Epithelial cell of esophagus (primary cell): ENCODE results near the gene PBX4.

Experiments
- DNase-seq: peaks from one replicate; pipeline ENCODE4 v3.0.0; 2010; ENCODE audit warnings: low read depth
- H3K4me3 ChIP-seq: 2 replicates; pipeline ENCODE4 v1.5.1; 2011; ENCODE audit warnings: mild to moderate bottlenecking, low read length, control low read depth
- TF ChIP-seq, protein P1 (sequence below): IDR thresholded peaks from 2 replicates; pipeline ENCODE4 v1.5.1; 2011; ENCODE audit warnings: low read depth, mild to moderate bottlenecking, low read length, control low read depth, inconsistent platforms; ENCODE audit not compliant: insufficient read depth; ENCODE audit errors: missing control alignments

PBX4 gene

DNA sequence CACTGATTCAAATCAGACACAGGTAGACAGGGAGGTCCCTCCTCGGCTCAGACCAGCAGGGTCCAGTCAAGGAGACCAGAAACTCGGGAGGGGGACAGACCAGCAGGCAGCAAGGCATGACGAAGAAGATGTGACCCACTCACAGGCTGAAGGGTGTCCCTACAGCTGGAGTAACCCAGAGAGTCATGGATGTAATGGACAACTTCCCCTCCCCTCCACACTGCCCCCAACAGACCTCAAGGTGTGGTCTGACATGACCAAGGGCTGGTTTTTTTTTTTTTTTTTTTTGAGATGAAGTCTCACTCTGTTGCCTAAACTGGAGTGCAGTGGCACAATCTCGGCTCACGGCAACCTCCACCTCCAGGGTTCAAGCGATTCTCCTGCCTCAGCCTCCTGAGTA, 34.1 kb downstream of the PBX4 start:
- TF ChIP-seq, protein P1, sequence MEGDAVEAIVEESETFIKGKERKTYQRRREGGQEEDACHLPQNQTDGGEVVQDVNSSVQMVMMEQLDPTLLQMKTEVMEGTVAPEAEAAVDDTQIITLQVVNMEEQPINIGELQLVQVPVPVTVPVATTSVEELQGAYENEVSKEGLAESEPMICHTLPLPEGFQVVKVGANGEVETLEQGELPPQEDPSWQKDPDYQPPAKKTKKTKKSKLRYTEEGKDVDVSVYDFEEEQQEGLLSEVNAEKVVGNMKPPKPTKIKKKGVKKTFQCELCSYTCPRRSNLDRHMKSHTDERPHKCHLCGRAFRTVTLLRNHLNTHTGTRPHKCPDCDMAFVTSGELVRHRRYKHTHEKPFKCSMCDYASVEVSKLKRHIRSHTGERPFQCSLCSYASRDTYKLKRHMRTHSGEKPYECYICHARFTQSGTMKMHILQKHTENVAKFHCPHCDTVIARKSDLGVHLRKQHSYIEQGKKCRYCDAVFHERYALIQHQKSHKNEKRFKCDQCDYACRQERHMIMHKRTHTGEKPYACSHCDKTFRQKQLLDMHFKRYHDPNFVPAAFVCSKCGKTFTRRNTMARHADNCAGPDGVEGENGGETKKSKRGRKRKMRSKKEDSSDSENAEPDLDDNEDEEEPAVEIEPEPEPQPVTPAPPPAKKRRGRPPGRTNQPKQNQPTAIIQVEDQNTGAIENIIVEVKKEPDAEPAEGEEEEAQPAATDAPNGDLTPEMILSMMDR = no peak

DNA sequence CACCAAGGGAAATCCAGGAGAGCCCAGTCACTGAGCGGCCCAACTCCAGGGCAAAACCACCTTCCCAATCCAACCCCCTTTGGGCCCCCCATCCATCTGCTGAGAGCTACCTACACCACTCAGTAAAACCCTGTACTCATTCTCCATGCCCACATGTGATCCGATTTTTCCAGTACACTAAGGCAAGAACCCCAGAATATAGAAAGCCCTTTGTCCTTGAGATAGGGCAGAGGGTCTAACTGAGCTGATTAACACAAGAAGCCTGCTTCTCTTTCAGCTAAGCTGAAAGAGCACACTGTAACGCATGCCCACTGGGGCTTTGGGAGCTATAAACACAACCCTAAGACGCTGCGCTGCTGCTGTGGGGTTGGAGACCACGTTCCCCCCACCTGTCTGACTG, 36.0 kb downstream of the PBX4 start:
- no peak overlapping the region for H3K4me3 ChIP-seq
- no peak for DNase-seq
- TF ChIP-seq, protein P1 = no peak

More for the DNA sequence above, 34.1 kb downstream of the PBX4 start:
- no peak overlapping the region for H3K4me3 ChIP-seq
- DNase-seq = no peak

DNA sequence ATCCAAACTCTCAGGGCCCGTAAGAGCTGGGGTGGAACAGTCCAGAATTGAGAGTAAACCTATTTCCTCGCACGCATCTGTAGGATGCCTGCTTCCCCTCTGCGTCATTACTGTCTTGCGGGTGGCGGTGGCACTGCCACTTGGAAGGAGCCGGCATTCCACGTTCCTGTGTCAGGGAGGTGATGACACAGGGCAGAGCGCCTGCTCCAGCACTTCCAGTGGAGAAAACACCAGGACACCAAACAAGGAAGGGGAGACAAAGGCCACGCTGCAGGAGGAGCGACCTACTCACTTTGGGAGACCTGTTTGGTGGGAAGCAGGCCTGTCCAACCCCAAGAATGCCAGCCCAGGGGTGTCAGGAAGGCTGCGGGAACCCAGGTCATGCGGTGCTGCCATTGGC, 37.1 kb downstream of the PBX4 start:
- TF ChIP-seq, protein P1 = no peak
- DNase-seq = no peak
- H3K4me3 ChIP-seq = no peak overlapping the region

DNA sequence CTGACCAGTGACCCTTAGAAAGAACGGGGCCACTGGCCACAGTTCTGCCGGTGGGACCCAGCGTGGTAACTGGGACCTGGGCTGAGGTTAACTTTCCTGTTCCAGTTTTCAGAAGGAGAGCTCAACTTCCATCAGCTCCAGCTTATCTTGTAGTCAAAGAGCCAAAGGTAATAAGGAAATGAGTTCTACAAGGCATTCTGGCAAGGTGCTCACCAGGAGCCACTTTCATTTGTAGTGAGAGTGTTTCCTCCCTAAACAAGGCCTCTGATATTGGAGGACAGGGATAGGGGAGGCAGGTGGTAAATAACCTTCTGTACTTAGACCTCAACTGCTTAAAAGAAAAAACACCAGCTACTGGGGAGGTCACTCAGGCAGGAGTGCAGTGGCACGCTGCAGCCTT, 38.1 kb downstream of the PBX4 start:
- no peak for DNase-seq
- H3K4me3 ChIP-seq = no peak overlapping the region
- TF ChIP-seq, protein P1 = no peak

DNA sequence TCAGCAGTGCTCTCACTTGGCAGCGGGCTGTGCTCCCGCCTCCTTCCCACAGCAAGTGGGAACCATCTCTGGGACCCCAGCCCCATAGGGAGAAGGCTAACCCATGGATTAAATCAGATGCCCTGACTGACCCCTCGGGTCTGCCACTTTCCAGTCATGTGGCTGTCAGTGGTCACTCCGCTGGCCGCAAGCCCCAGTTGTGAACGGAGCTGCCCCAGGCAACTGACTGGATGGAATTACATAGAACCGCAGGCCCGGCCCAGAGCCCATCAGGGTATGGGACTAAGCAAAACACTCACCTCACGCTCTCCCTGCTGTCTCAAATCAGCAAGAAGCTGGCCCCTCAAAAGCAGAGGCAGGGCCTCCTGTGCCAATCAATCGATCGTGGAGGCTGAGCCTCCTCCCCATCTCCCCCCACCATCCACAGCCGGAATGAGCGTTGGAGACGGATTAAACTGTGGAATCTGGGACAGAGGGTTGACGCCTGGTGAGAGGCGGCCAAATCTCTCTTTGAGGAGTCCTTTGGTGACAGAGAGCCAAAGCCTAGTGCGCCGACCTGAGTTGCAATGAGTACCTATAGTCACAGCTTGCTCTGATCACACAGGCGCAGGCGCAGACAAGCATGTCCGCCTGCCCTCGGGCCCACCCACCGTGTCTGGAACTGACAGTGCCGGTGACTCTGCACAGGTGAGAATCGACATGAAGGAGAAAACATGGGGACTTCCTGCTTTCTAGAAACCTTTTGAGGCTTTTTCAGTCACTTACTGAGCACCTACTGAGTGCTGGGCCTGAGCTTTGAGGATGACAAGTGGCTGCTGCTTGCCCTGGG, 38.7 kb downstream of the PBX4 start:
- no peak for DNase-seq
- TF ChIP-seq, protein P1 = no peak
- H3K4me3 ChIP-seq = no peak overlapping the region

DNA sequence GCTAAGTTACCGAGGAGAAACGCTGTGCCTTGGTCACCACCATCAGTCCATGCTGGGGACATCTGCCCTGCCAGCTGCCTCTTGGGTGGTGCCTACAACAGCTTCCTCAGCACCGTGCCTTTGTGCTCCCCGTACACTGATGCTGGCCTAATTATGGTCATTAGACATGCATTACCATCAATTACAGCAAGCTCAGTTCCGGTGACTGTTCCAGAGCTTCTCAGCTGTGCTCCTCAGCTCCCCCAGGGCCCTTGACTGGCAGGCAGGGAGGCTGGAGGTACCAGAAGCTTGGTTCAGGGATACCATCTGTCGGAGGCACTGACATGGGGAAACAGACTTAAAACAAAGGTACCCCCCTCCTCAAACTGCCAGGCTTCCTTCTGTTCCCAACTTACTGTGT, 40.2 kb downstream of the PBX4 start:
- DNase-seq = no peak
- no peak overlapping the region for H3K4me3 ChIP-seq
- TF ChIP-seq, protein P1 = no peak

DNA sequence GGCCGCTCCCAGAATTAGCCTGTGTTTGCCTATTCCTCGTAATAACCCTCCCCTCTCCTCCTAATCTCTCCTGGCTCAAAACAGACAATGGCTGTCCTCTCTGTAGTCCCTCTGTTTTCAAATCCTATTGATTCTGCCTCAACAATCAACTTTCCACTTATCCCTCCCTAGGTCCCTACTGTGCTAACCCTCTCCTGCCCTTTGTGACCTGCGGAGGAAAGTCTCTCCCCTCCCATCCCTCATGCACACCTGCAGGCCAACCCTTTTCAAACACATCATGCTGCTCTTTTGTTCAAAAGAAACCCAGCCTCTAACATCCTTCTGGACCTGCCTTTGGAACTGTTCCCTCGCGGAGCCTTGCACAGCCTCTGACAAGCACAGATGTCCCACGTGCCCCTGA, 43.1 kb downstream of the PBX4 start:
- H3K4me3 ChIP-seq = no peak overlapping the region
- no peak for DNase-seq
- TF ChIP-seq, protein P1 = no peak
